Caco-2 (cell line): ENCODE measurements around the gene LTB4R. TPM values are rescaled to one million over a fixed set of nuclear protein-coding genes. Genes with fewer than 3 reads are reported as not detected.

Experiments
- BruUV-seq: library from RNA; stranded (reverse); fragments of 400-500 nt; replicated peaks from 2 replicates; lab custom pipeline; 2021; lab: Mats Ljungman, UMichigan
- CTCF ChIA-PET: fragments of 300-600 bp; sonication (Branson Sonifier 250); formaldehyde crosslinking; loops from one replicate; lab custom pipeline; 2022; ENCODE audit warnings: antibody characterized with exemption; lab: Charles Lee
- POLR2A ChIA-PET: fragments of 300-600 bp; sonication (Branson Sonifier 250); formaldehyde crosslinking; loops from one replicate; lab custom pipeline; 2022; ENCODE audit warnings: antibody characterized with exemption; lab: Charles Lee
- DNase-seq, 2 experiments: peaks; one replicate each; pipeline versions ENCODE4 v3.0.0 to v3.0.0-alpha.2; 2020 to 2022
- H3K27me3 ChIP-seq: replicated peaks from 2 replicates; pipeline ENCODE4 v1.6.0; 2011; ENCODE audit warnings: low read length; ENCODE audit not compliant: control insufficient read depth, insufficient read depth
- H3K36me3 ChIP-seq: 2 replicates; pipeline ENCODE4 v1.5.1; 2011; ENCODE audit warnings: low read length; ENCODE audit not compliant: control insufficient read depth, insufficient read depth
- H3K4me1 ChIP-seq: fragments of 250-450 bp; sonication (Bioruptor Pico); 2 replicates; pipeline ENCODE4 v1.5.1; 2020; ENCODE audit warnings: mild to moderate bottlenecking
- H3K4me3 ChIP-seq: 2 replicates; pipeline ENCODE4 v1.5.1; 2011; ENCODE audit warnings: low read depth, mild to moderate bottlenecking, control low read depth, low read length
- H3K9me3 ChIP-seq: fragments of 250-450 bp; sonication (Bioruptor Pico); 2 replicates; pipeline ENCODE4 v1.5.1; 2020; ENCODE audit warnings: mild to moderate bottlenecking, moderate library complexity
- H3K27ac Mint-ChIP-seq: one replicate; pipeline ENCODE4 v1.8.0; 2022; ENCODE audit warnings: mixed read lengths; ENCODE audit not compliant: unreplicated experiment
- H3K27me3 Mint-ChIP-seq: one replicate; pipeline ENCODE4 v1.8.0; 2022; ENCODE audit warnings: mixed read lengths; ENCODE audit not compliant: insufficient read depth, unreplicated experiment
- H3K36me3 Mint-ChIP-seq: one replicate; pipeline ENCODE4 v1.8.0; 2022; ENCODE audit warnings: mild to moderate bottlenecking, mixed read lengths; ENCODE audit not compliant: insufficient read depth, unreplicated experiment
- H3K4me1 Mint-ChIP-seq: one replicate; pipeline ENCODE4 v1.8.0; 2022; ENCODE audit warnings: low read depth, mixed read lengths; ENCODE audit not compliant: unreplicated experiment
- H3K4me3 Mint-ChIP-seq: one replicate; pipeline ENCODE4 v1.8.0; 2022; ENCODE audit warnings: mild to moderate bottlenecking, moderate library complexity, mixed read lengths; ENCODE audit not compliant: unreplicated experiment
- H3K9me3 Mint-ChIP-seq: one replicate; pipeline ENCODE4 v1.8.0; 2022; ENCODE audit warnings: mixed read lengths; ENCODE audit not compliant: unreplicated experiment
- CTCF ChIP-seq, 2 experiments: fragments of 200-600 bp in 1 of 2; IDR thresholded peaks; 1 replicate in 1 of 2; 2 replicates in 1 of 2; pipeline versions ENCODE4 v1.5.1 to v1.8.0; 2011 to 2022; ENCODE audit warnings: antibody characterized with exemption in 1 of 2, control low read depth in 1 of 2, inconsistent platforms in 1 of 2, low read depth in 1 of 2, low read length in 1 of 2, mild to moderate bottlenecking in 1 of 2, moderate library complexity in 1 of 2; ENCODE audit not compliant: insufficient read depth in 1 of 2, severe bottlenecking in 1 of 2, unreplicated experiment in 1 of 2
- intact Hi-C: fragments of 100-400 bp; cut with micrococcal nuclease; formaldehyde crosslinking; loops from one replicate; pipeline ENCODE4 v1.10.0; 2022; ENCODE audit not compliant: unreplicated experiment
- total RNA-seq: library from RNA; stranded (reverse); gene quantifications from 2 replicates; pipeline ENCODE4 v1.2.3, GENCODE V29; 2022

The LTB4R gene
- total RNA-seq, 1 experiment from 2014 or later: 7.8 TPM

GRCh38 chr14:24343795-24344660 lies 32.7 kb downstream of the LTB4R start:
- no TSS peak for BruUV-seq
- ChIA-PET POLR2A (no interaction called here), CTCF (interaction anchor here (0.9 kb wide), 1 partner anchor 88 kb away, joined by 3 read pairs; no protein-coding TSS in a partner anchor)
- Mint-ChIP-seq H3K27me3 (peaks cover 3% of the 10 kb centered on the region), H3K27ac (no peak overlapping the region), H3K4me3 (no peak overlapping the region), H3K36me3 (no peaks in the 10 kb centered on the region), H3K9me3 (no peaks in the 10 kb centered on the region), H3K4me1 (peaks cover 6% of the 10 kb centered on the region)
- Histone ChIP-seq H3K27me3 (no peaks in the 10 kb centered on the region; the same call in none of the 2 replicates), H3K36me3 (no peaks in the 10 kb centered on the region), H3K4me3 (no peak overlapping the region), H3K9me3 (no peaks in the 10 kb centered on the region), H3K4me1 (no peaks in the 10 kb centered on the region)
- intact Hi-C loops: no loop called here
- no peak for DNase-seq
- no peak for TF ChIP-seq CTCF (IDR thresholded peaks at IDR 0.05; ENCODE audit: insufficient read depth in 1 of 2, low read depth in 1 of 2, low read length in 1 of 2, severe bottlenecking in 1 of 2, unreplicated experiment in 1 of 2)

DNA sequence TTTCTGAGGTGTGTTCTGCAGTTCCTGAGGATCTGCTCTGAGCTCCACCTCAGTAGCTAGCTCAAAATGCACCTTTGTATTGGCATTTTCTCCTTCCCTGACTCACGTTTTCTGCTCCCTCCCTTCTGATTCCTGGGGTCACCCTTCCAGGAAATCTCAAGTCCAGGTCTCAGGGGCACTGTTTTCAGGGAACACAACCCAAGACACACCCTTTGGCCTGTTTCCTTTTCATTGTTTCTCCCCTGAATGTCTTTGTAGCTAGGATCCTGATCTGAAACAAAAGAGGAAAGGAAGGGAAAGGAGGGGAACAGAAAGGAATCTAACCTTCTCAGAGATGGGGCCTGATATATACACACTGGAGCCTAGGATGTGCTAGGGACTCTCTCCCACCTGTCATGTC lies 35.8 kb downstream of the LTB4R start:
- Histone ChIP-seq H3K9me3 (no peaks in the 10 kb centered on the region), H3K4me3 (no peak overlapping the region), H3K4me1 (no peaks in the 10 kb centered on the region), H3K36me3 (no peaks in the 10 kb centered on the region), H3K27me3 (no peaks in the 10 kb centered on the region; the same call in 1 of the 2 replicates)
- Mint-ChIP-seq H3K36me3 (no peaks in the 10 kb centered on the region), H3K4me1 (peaks cover 6% of the 10 kb centered on the region), H3K27me3 (peaks cover 13% of the 10 kb centered on the region), H3K4me3 (no peak overlapping the region), H3K9me3 (no peaks in the 10 kb centered on the region), H3K27ac (no peak overlapping the region)
- CTCF ChIA-PET: interaction anchor here (1.0 to 1.4 kb wide), 3 partner anchors 14 to 85 kb away, joined by 3 to 6 read pairs (median 5); no protein-coding TSS in a partner anchor
- intact Hi-C loops: loop anchor here (5.0 kb wide), 1 partner anchor 75 kb away; no protein-coding TSS in a partner anchor
- TF ChIP-seq CTCF (IDR thresholded peaks at IDR 0.05; ENCODE audit: insufficient read depth in 1 of 2, low read depth in 1 of 2, low read length in 1 of 2, severe bottlenecking in 1 of 2, unreplicated experiment in 1 of 2): no peak
- BruUV-seq: no TSS peak
- POLR2A ChIA-PET: no interaction called here
- DNase-seq: no peak

GRCh38 chr14:24348186-24348585 lies 36.9 kb downstream of the LTB4R start:
- POLR2A ChIA-PET: no interaction called here
- Mint-ChIP-seq H3K9me3 (no peaks in the 10 kb centered on the region), H3K36me3 (no peaks in the 10 kb centered on the region), H3K27ac (no peak overlapping the region), H3K4me3 (no peak overlapping the region), H3K4me1 (peaks cover 6% of the 10 kb centered on the region), H3K27me3 (peaks cover 10% of the 10 kb centered on the region)
- H3K27me3 ChIP-seq: no peaks in the 10 kb centered on the region; the same call in 1 of the 2 replicates
- no peak for DNase-seq
- no TSS peak for BruUV-seq
- TF ChIP-seq CTCF (IDR thresholded peaks at IDR 0.05; ENCODE audit: insufficient read depth in 1 of 2, low read depth in 1 of 2, low read length in 1 of 2, severe bottlenecking in 1 of 2, unreplicated experiment in 1 of 2): no peak
- no peak overlapping the region for H3K4me3 ChIP-seq
- CTCF ChIA-PET: interaction anchor here (1.0 kb wide), 1 partner anchor 15 kb away, joined by 3 read pairs; no protein-coding TSS in a partner anchor
- H3K36me3 ChIP-seq: no peaks in the 10 kb centered on the region
- no peaks in the 10 kb centered on the region for H3K9me3 ChIP-seq
- intact Hi-C loops: loop anchor here (5.0 kb wide), 1 partner anchor 74 kb away; no protein-coding TSS in a partner anchor
- H3K4me1 ChIP-seq: no peaks in the 10 kb centered on the region
